Heart left ventricle (tissue), 13 donors: ENCODE results near the gene PNLIPRP2.

ENCODE experiments used
- POLR2A ChIP-seq, 2 donors: fragments of 450-650 bp; IDR thresholded peaks; one replicate each; pipeline ENCODE4 v1.6.1; 2017; ENCODE audit warnings: antibody characterized with exemption in 2 of 2, mild to moderate bottlenecking in 2 of 2, moderate library complexity in 2 of 2
- TF ChIP-seq, protein P1 (sequence below), 12 donors: fragments of 200-600 bp; sonication (generic) in 4 of 12; IDR thresholded peaks; one replicate each; pipeline versions ENCODE4 v1.5.0 to v1.8.0; 2018 to 2022; ENCODE audit warnings: antibody characterized with exemption in 12 of 12, mild to moderate bottlenecking in 5 of 12
- donor health status: ischemic (EF 13 %, LVEDD 7.1; RV severe dilation, severe dysfunction).
- donor health status: DM: no; HTN: yes; CAD: no.
- donor health status: DM: no; HTN: no; CAD: no.
- donor health status: ischemic (EF 25% LVEDD 6.9; RV normal size, moderate dysfunction).
- donor health status: ischemic (EF 25% LVEDD 5.7; RV mildly dilated, moderate dysfunction).
- donor health status: ischemic (EF 35%, LVEDD 5.7; RV mildly dilated, moderate dysfunction).
- donor health status: nonischemic (EF 11% LVEDD 7.7; RV severe dilation, severe dysfunction).
- donor health status: DM: yes; HTN: yes; CAD: no.
- donor health status: PGD.
- donor health status: ischemic (EF 29% LVEDD 5.4; RV normal size, mild dysfunction).
- donor health status: nonischemic (EF 23%, LVEDD 6.1; RV moderate dilation, normal function).

DNA sequence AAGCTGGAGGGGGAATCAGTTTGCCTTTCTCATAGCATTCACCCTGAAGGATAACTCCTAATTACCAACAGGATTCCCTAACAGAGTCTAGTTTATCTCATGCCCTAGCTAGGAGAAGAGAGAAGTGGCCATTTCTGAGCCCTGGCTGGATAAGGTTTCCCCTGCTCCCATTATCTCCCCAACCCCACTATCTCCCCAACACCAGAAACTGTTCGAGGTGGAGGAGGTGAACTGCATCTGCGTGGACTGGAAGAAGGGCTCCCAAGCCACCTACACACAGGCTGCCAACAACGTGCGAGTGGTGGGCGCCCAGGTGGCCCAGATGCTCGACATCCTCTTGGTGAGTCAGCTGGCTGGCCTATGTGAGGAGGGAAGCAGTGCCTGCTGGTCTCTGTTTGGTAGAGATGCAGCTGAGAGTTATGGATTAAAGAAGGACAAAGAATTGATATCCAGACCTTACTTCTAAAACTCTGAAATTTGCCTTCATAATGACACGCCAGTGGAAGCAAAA, 26.2 kb upstream of the PNLIPRP2 start:
- TF ChIP-seq, protein P1, sequence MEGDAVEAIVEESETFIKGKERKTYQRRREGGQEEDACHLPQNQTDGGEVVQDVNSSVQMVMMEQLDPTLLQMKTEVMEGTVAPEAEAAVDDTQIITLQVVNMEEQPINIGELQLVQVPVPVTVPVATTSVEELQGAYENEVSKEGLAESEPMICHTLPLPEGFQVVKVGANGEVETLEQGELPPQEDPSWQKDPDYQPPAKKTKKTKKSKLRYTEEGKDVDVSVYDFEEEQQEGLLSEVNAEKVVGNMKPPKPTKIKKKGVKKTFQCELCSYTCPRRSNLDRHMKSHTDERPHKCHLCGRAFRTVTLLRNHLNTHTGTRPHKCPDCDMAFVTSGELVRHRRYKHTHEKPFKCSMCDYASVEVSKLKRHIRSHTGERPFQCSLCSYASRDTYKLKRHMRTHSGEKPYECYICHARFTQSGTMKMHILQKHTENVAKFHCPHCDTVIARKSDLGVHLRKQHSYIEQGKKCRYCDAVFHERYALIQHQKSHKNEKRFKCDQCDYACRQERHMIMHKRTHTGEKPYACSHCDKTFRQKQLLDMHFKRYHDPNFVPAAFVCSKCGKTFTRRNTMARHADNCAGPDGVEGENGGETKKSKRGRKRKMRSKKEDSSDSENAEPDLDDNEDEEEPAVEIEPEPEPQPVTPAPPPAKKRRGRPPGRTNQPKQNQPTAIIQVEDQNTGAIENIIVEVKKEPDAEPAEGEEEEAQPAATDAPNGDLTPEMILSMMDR (IDR thresholded peaks at IDR 0.05), result no peak
- no peak for TF ChIP-seq POLR2A (IDR thresholded peaks at IDR 0.05)
